Left ventricle myocardium inferior (tissue), 1 donor: ENCODE data around the gene RYR2. TPM values are rescaled to one million over a fixed set of nuclear protein-coding genes. Genes with fewer than 3 reads are reported as not detected.

ENCODE experiments used
- DNase-seq: peaks from one replicate; pipeline ENCODE4 v3.0.0-alpha.2; 2020
- H3K27ac ChIP-seq: fragments of 200-600 bp; replicated peaks from 2 replicates; pipeline ENCODE4 v1.8.0; 2021
- H3K27me3 ChIP-seq: fragments of 200-600 bp; 2 replicates; pipeline ENCODE4 v1.8.0; 2021; ENCODE audit warnings: low read depth
- H3K36me3 ChIP-seq: fragments of 200-600 bp; 2 replicates; pipeline ENCODE4 v1.8.0; 2021
- H3K4me1 ChIP-seq: fragments of 200-600 bp; 2 replicates; pipeline ENCODE4 v1.8.0; 2021
- H3K4me3 ChIP-seq: fragments of 200-600 bp; 2 replicates; pipeline ENCODE4 v1.8.0; 2021; ENCODE audit warnings: mild to moderate bottlenecking, moderate library complexity
- H3K9me3 ChIP-seq: fragments of 200-600 bp; replicated peaks from 2 replicates; pipeline ENCODE4 v1.8.0; 2021
- CTCF ChIP-seq: fragments of 200-600 bp; IDR thresholded peaks from 2 replicates; pipeline ENCODE4 v1.8.0; 2021; ENCODE audit warnings: antibody characterized with exemption, mild to moderate bottlenecking, borderline replicate concordance
- intact Hi-C: fragments of 100-400 bp; cut with micrococcal nuclease; formaldehyde crosslinking; loops from one replicate; pipeline ENCODE4 v1.11.0; 2022
- total RNA-seq: library from RNA; stranded (reverse); fragmentation: NEBNext Ultra II Directional; extraction: Animal tissue kit (Norgen Biotek cat#: 25700); gene quantifications from one replicate; pipeline ENCODE4 v1.2.1, GENCODE V29; 2021
- donor health status: DM: no; HTN: yes; CAD: no; lungs with severe emphysema.

RYR2 gene
- total RNA-seq, 1 donor from 2014 or later = 783 TPM

- H3K4me3 ChIP-seq = no peak overlapping the region
- intact Hi-C loops = no loop called here
- no peak for DNase-seq
Observed at GRCh38 chr1:237482777-237483176, 440.8 kb downstream of the RYR2 start.

GRCh38 chr1:237492359-237492758 lies 450.4 kb downstream of the RYR2 start:
- no peak for DNase-seq
- Histone ChIP-seq H3K4me1 (peaks cover 31% of the 10 kb centered on the region), H3K9me3 (no peaks in the 10 kb centered on the region), H3K27me3 (no peaks in the 10 kb centered on the region), H3K4me3 (no peak overlapping the region), H3K27ac (peak overlapping the region; percentile 36), H3K36me3 (peaks cover 39% of the 10 kb centered on the region)
- intact Hi-C loops = no loop called here
- peak; percentile 15 for TF ChIP-seq CTCF

More at GRCh38 chr1:237482777-237483176, 440.8 kb downstream of the RYR2 start:
- H3K27ac ChIP-seq = no peak overlapping the region
- H3K27me3 ChIP-seq = no peaks in the 10 kb centered on the region
- no peaks in the 10 kb centered on the region for H3K9me3 ChIP-seq
- H3K4me1 ChIP-seq = peaks cover 31% of the 10 kb centered on the region
- no peak for TF ChIP-seq CTCF
- peaks cover 5% of the 10 kb centered on the region for H3K36me3 ChIP-seq

GRCh38 chr1:237500566-237500965 lies 458.6 kb downstream of the RYR2 start:
- no peak for TF ChIP-seq CTCF
- H3K36me3 ChIP-seq = peaks cover 53% of the 10 kb centered on the region
- intact Hi-C loops = no loop called here
- H3K27me3 ChIP-seq = no peaks in the 10 kb centered on the region
- no peak for DNase-seq
- H3K27ac ChIP-seq = no peak overlapping the region
- H3K4me3 ChIP-seq = no peak overlapping the region
- peaks cover 51% of the 10 kb centered on the region for H3K4me1 ChIP-seq
- H3K9me3 ChIP-seq = no peaks in the 10 kb centered on the region

GRCh38 chr1:237503292-237503691 lies 461.3 kb downstream of the RYR2 start:
- intact Hi-C loops = no loop called here
- Histone ChIP-seq H3K27ac (peak overlapping the region; percentile 42), H3K27me3 (no peaks in the 10 kb centered on the region), H3K36me3 (peaks cover 59% of the 10 kb centered on the region), H3K4me3 (no peak overlapping the region), H3K4me1 (peaks cover 37% of the 10 kb centered on the region), H3K9me3 (no peaks in the 10 kb centered on the region)
- TF ChIP-seq CTCF = no peak
- no peak for DNase-seq

- no peak overlapping the region for H3K4me3 ChIP-seq
- intact Hi-C loops = no loop called here
- H3K4me1 ChIP-seq = peaks cover 12% of the 10 kb centered on the region
- no peaks in the 10 kb centered on the region for H3K9me3 ChIP-seq
- no peak overlapping the region for H3K27ac ChIP-seq
- DNase-seq = no peak
- TF ChIP-seq CTCF = no peak
- peaks cover 62% of the 10 kb centered on the region for H3K36me3 ChIP-seq
- no peaks in the 10 kb centered on the region for H3K27me3 ChIP-seq
Observed at GRCh38 chr1:237507005-237507404, 465.0 kb downstream of the RYR2 start.

GRCh38 chr1:237509748-237510147 lies 467.8 kb downstream of the RYR2 start:
- DNase-seq = no peak
- peaks cover 60% of the 10 kb centered on the region for H3K36me3 ChIP-seq
- peak overlapping the region; percentile 43 for H3K27ac ChIP-seq
- intact Hi-C loops = no loop called here
- no peaks in the 10 kb centered on the region for H3K4me1 ChIP-seq
- H3K4me3 ChIP-seq = no peak overlapping the region
- no peak for TF ChIP-seq CTCF
- H3K9me3 ChIP-seq = no peaks in the 10 kb centered on the region
- no peaks in the 10 kb centered on the region for H3K27me3 ChIP-seq
